ENCODE results near the gene ALG9. TPM values are rescaled to one million over a fixed set of nuclear protein-coding genes. Genes with fewer than 3 reads are reported as not detected.
A peak's percentile ranks its signal among the peaks of the same experiment; 100 is the strongest.

ALG9 gene
- total and polyA plus RNA-seq, 10 of the 15 experiments (the other 5 are each of a cell fraction or from before 2014, with no cell fraction given): 10.8 to 41.6 (median 25.5) TPM

DNA sequence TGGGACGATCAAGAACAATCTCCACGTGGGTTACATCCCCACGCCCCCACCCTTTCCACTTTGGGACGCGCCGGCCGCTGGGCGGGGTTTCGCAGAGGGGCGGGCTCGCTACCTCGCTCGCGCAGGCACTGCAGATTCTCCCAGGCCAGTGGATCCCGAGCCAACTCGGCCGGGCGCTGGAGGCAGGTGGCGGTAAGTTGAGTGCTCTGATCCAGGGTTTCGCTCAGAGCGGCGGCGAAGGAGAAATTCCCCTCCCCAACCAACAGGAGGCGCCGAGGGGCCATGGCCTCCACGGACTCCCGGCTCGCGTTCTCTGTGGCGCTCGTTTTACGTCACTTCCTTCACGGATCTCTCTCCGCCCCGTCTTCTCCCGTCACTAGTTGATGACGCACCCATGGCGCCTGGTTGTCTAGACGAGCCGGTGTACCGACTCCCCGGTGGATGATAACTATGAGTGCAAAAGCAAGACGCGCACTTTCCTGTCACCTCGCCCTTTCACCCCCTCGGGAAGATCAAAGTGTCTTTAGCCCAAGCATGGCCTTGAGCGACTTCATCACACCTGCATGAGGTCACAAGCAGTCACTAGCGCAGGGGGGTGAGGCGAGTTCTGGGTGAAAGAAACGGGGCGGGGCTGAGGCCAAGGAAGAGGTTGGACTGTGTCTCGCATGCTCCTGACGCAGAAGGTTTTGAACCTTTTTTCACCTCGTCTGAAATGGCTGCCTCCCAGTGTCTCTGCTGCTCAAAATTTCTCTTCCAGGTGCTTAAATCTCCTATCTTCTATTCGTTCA is 7.7 kb upstream of the ALG9 start, which contains the start of the genes CFAP68 and FDXACB1 (continued):
- no peak for TF ChIP-seq FOS (IDR thresholded peaks at IDR 0.05; ENCODE audit: borderline replicate concordance, extremely low read depth, insufficient read length)
- TF ChIP-seq, protein P1, sequence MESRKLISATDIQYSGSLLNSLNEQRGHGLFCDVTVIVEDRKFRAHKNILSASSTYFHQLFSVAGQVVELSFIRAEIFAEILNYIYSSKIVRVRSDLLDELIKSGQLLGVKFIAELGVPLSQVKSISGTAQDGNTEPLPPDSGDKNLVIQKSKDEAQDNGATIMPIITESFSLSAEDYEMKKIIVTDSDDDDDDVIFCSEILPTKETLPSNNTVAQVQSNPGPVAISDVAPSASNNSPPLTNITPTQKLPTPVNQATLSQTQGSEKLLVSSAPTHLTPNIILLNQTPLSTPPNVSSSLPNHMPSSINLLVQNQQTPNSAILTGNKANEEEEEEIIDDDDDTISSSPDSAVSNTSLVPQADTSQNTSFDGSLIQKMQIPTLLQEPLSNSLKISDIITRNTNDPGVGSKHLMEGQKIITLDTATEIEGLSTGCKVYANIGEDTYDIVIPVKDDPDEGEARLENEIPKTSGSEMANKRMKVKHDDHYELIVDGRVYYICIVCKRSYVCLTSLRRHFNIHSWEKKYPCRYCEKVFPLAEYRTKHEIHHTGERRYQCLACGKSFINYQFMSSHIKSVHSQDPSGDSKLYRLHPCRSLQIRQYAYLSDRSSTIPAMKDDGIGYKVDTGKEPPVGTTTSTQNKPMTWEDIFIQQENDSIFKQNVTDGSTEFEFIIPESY (IDR thresholded peaks at IDR 0.05): no peak
- TF ChIP-seq TCF3 (IDR thresholded peaks at IDR 0.05; ENCODE audit: borderline replicate concordance, insufficient read depth, low read depth, low read length): no peak
- 0 out of 3 replicates have a peak, but pooled peaks of 1 of the 2 experiments have one; percentile 42 for TF ChIP-seq EGR1 (IDR thresholded peaks at IDR 0.05; ENCODE audit: borderline replicate concordance in 1 of 2, low read depth in 2 of 2, low read length in 2 of 2)
- peak; percentile 16 for TF ChIP-seq MYC (IDR thresholded peaks at IDR 0.05; ENCODE audit: insufficient read depth, insufficient read length, insufficient replicate concordance, low read length, severe bottlenecking)
- peak; percentile 29 for TF ChIP-seq LARP7 (IDR thresholded peaks at IDR 0.05)
- peak; percentile 85 for TF ChIP-seq POLR2A (IDR thresholded peaks at IDR 0.05; ENCODE audit: low read depth, low read length)
- TF ChIP-seq NR2C1 (IDR thresholded peaks at IDR 0.05): peak; percentile 69
- peak; percentile 100 for TF ChIP-seq CREM (IDR thresholded peaks at IDR 0.05; ENCODE audit: low read depth)
- peak; percentile 59 for TF ChIP-seq RAD21 (IDR thresholded peaks at IDR 0.05; ENCODE audit: insufficient read depth, low read depth, low read length)
- no peak for TF ChIP-seq KLF5 (IDR thresholded peaks at IDR 0.05; ENCODE audit: partially characterized antibody)
- 0 out of 2 replicates have a peak, but pooled peaks have one; percentile 39 for TF ChIP-seq BACH1 (IDR thresholded peaks at IDR 0.05; ENCODE audit: borderline replicate concordance)
- TF ChIP-seq SPI1 (IDR thresholded peaks at IDR 0.05; ENCODE audit: borderline replicate concordance, insufficient read depth, low read depth, low read length): no peak
- TF ChIP-seq, protein P2, sequence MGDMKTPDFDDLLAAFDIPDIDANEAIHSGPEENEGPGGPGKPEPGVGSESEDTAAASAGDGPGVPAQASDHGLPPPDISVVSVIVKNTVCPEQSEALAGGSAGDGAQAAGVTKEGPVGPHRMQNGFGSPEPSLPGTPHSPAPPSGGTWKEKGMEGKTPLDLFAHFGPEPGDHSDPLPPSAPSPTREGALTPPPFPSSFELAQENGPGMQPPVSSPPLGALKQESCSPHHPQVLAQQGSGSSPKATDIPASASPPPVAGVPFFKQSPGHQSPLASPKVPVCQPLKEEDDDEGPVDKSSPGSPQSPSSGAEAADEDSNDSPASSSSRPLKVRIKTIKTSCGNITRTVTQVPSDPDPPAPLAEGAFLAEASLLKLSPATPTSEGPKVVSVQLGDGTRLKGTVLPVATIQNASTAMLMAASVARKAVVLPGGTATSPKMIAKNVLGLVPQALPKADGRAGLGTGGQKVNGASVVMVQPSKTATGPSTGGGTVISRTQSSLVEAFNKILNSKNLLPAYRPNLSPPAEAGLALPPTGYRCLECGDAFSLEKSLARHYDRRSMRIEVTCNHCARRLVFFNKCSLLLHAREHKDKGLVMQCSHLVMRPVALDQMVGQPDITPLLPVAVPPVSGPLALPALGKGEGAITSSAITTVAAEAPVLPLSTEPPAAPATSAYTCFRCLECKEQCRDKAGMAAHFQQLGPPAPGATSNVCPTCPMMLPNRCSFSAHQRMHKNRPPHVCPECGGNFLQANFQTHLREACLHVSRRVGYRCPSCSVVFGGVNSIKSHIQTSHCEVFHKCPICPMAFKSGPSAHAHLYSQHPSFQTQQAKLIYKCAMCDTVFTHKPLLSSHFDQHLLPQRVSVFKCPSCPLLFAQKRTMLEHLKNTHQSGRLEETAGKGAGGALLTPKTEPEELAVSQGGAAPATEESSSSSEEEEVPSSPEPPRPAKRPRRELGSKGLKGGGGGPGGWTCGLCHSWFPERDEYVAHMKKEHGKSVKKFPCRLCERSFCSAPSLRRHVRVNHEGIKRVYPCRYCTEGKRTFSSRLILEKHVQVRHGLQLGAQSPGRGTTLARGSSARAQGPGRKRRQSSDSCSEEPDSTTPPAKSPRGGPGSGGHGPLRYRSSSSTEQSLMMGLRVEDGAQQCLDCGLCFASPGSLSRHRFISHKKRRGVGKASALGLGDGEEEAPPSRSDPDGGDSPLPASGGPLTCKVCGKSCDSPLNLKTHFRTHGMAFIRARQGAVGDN (IDR thresholded peaks at IDR 0.05): peak; percentile 75; the same call in 1 of the 2 replicates
- TF ChIP-seq, protein P3, sequence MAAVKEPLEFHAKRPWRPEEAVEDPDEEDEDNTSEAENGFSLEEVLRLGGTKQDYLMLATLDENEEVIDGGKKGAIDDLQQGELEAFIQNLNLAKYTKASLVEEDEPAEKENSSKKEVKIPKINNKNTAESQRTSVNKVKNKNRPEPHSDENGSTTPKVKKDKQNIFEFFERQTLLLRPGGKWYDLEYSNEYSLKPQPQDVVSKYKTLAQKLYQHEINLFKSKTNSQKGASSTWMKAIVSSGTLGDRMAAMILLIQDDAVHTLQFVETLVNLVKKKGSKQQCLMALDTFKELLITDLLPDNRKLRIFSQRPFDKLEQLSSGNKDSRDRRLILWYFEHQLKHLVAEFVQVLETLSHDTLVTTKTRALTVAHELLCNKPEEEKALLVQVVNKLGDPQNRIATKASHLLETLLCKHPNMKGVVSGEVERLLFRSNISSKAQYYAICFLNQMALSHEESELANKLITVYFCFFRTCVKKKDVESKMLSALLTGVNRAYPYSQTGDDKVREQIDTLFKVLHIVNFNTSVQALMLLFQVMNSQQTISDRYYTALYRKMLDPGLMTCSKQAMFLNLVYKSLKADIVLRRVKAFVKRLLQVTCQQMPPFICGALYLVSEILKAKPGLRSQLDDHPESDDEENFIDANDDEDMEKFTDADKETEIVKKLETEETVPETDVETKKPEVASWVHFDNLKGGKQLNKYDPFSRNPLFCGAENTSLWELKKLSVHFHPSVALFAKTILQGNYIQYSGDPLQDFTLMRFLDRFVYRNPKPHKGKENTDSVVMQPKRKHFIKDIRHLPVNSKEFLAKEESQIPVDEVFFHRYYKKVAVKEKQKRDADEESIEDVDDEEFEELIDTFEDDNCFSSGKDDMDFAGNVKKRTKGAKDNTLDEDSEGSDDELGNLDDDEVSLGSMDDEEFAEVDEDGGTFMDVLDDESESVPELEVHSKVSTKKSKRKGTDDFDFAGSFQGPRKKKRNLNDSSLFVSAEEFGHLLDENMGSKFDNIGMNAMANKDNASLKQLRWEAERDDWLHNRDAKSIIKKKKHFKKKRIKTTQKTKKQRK (IDR thresholded peaks at IDR 0.05; ENCODE audit: low read depth, low read length): no peak
- no peak for TF ChIP-seq SUZ12 (IDR thresholded peaks at IDR 0.05; ENCODE audit: unreplicated experiment)
- TF ChIP-seq, protein P4, sequence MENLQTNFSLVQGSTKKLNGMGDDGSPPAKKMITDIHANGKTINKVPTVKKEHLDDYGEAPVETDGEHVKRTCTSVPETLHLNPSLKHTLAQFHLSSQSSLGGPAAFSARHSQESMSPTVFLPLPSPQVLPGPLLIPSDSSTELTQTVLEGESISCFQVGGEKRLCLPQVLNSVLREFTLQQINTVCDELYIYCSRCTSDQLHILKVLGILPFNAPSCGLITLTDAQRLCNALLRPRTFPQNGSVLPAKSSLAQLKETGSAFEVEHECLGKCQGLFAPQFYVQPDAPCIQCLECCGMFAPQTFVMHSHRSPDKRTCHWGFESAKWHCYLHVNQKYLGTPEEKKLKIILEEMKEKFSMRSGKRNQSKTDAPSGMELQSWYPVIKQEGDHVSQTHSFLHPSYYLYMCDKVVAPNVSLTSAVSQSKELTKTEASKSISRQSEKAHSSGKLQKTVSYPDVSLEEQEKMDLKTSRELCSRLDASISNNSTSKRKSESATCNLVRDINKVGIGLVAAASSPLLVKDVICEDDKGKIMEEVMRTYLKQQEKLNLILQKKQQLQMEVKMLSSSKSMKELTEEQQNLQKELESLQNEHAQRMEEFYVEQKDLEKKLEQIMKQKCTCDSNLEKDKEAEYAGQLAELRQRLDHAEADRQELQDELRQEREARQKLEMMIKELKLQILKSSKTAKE (IDR thresholded peaks at IDR 0.05; ENCODE audit: low read depth, poor library complexity, severe bottlenecking): peak; percentile 82

Measured in GM12878 (cell line).